GM12878 (cell line): Measurements from ENCODE around the gene ESRP2. TPM values are rescaled to one million over a fixed set of nuclear protein-coding genes. Genes with fewer than 3 reads are reported as not detected.

Experiments used
- ATAC-seq: fragments of 200-7000 bp; cut with Tn5 transposase; 3 replicates; pipeline ENCODE4 v1.9.1; 2020; ENCODE audit warnings: mild to moderate bottlenecking, moderate library complexity
- BruUV-seq: library from RNA; stranded (reverse); fragments of 400-500 nt; replicated peaks from 2 replicates; lab custom pipeline; 2021; lab: Mats Ljungman, UMichigan
- CTCF ChIA-PET: fragments of 300-600 bp; sonication (Branson Sonifier 250); formaldehyde crosslinking; extraction: SDS; loops from one replicate; lab custom pipeline; 2021; ENCODE audit warnings: inconsistent platforms; lab: Yijun Ruan, JAX
- POLR2A ChIA-PET: fragments of 350-600 bp; formaldehyde crosslinking; extraction: SDS; loops from one replicate; lab custom pipeline; 2021; ENCODE audit warnings: inconsistent platforms; lab: Charles Lee
- RAD21 ChIA-PET: fragments of 300-600 bp; sonication (Branson Sonifier 250); formaldehyde crosslinking; loops from one replicate; lab custom pipeline; 2023; ENCODE audit warnings: antibody characterized with exemption; ENCODE audit not compliant: unreplicated experiment; lab: Charles Lee
- SMC1A ChIA-PET: fragments of 300-600 bp; sonication (Branson Sonifier 250); formaldehyde crosslinking; loops from one replicate; lab custom pipeline; 2023; ENCODE audit not compliant: unreplicated experiment, uncharacterized antibody; lab: Charles Lee
- DNase-seq: peaks from one replicate; pipeline ENCODE4 v3.0.0-alpha.2; 2011; ENCODE audit warnings: low read depth, low spot score
- FAIRE-seq: peaks from 3 replicates; lab custom pipeline; 2011; peaks lifted over from hg19 to GRCh38; lab: Jason Lieb, UNC
- H2AFZ ChIP-seq: 2 replicates; pipeline ENCODE4 v1.6.0; 2011; ENCODE audit warnings: low read depth, low read length, control low read depth; ENCODE audit not compliant: control insufficient read depth
- H3K27ac ChIP-seq: 2 replicates; pipeline ENCODE4 v1.5.1; 2011; ENCODE audit warnings: control low read depth; ENCODE audit not compliant: control insufficient read depth, insufficient read depth
- H3K27me3 ChIP-seq, 2 experiments: replicated peaks in 1 of 2; 2 replicates each; pipeline versions ENCODE4 v1.6.0 to v1.6.1; 2011; ENCODE audit warnings: low read length in 1 of 2; ENCODE audit not compliant: control insufficient read depth in 2 of 2, insufficient read depth in 2 of 2
- H3K36me3 ChIP-seq, 2 experiments: 2 replicates each; pipeline ENCODE4 v1.5.1; 2011; ENCODE audit warnings: low read length in 1 of 2; ENCODE audit not compliant: control insufficient read depth in 2 of 2, insufficient read depth in 2 of 2
- H3K4me1 ChIP-seq: 2 replicates; pipeline ENCODE4 v1.6.1; 2011; ENCODE audit warnings: mild to moderate bottlenecking, low read length, moderate library complexity, mixed read lengths; ENCODE audit not compliant: control insufficient read depth, insufficient read depth
- H3K4me2 ChIP-seq: 2 replicates; pipeline ENCODE4 v1.6.0; 2011; ENCODE audit warnings: control low read depth; ENCODE audit not compliant: control insufficient read depth, insufficient read depth
- H3K4me3 ChIP-seq: fragments of 200-600 bp; sonication (generic); 2 replicates; pipeline ENCODE4 v1.5.1; 2016
- H3K79me2 ChIP-seq: 2 replicates; pipeline ENCODE4 v1.6.0; 2011; ENCODE audit warnings: low read length; ENCODE audit not compliant: control insufficient read depth, insufficient read depth
- H3K9ac ChIP-seq: 2 replicates; pipeline ENCODE4 v1.8.0; 2011; ENCODE audit warnings: low read length, control low read depth, mixed read lengths; ENCODE audit not compliant: control insufficient read depth, insufficient read depth
- H3K9me3 ChIP-seq: replicated peaks from 3 replicates; pipeline ENCODE4 v1.5.1; 2011; ENCODE audit warnings: mild to moderate bottlenecking, low read length; ENCODE audit not compliant: control insufficient read depth, insufficient read depth
- H4K20me1 ChIP-seq: 2 replicates; pipeline ENCODE4 v1.6.0; 2011; ENCODE audit not compliant: control insufficient read depth, insufficient read depth
- BCL11A ChIP-seq: IDR thresholded peaks from 2 replicates; pipeline ENCODE4 v1.6.1; 2011; ENCODE audit warnings: low read depth, low read length
- DPF2 ChIP-seq: fragments of 450-650 bp; IDR thresholded peaks from 2 replicates; pipeline ENCODE4 v1.6.1; 2017; ENCODE audit warnings: mild to moderate bottlenecking
- ETV6 ChIP-seq, 2 experiments: fragments of 450-650 bp in 1 of 2; IDR thresholded peaks in 1 of 2; conservative IDR thresholded peaks in 1 of 2; 2 replicates each; pipeline ENCODE4 v1.6.1; 2014; ENCODE audit warnings: antibody characterized with exemption in 1 of 2, borderline replicate concordance in 1 of 2, low read depth in 1 of 2, mild to moderate bottlenecking in 1 of 2, moderate library complexity in 1 of 2
- FOS ChIP-seq: IDR thresholded peaks from 3 replicates; pipeline ENCODE4 v1.6.1; 2011; ENCODE audit warnings: borderline replicate concordance; ENCODE audit not compliant: insufficient read length; ENCODE audit errors: extremely low read depth
- GATAD2B ChIP-seq: fragments of 450-650 bp; conservative IDR thresholded peaks from 2 replicates; pipeline ENCODE4 v1.6.1; 2017; ENCODE audit warnings: low read depth, mild to moderate bottlenecking, moderate library complexity
- HDAC6 ChIP-seq: fragments of 200-600 bp; sonication (generic); IDR thresholded peaks from one replicate; pipeline ENCODE4 v1.8.0; 2017; ENCODE audit warnings: antibody characterized with exemption; ENCODE audit not compliant: unreplicated experiment
- IRF4 ChIP-seq: IDR thresholded peaks from 2 replicates; pipeline ENCODE4 v1.6.1; 2011; ENCODE audit warnings: low read depth, low read length
- NR2C2 ChIP-seq: IDR thresholded peaks from 2 replicates; pipeline ENCODE4 v1.6.1; 2011; ENCODE audit warnings: borderline replicate concordance, low read depth; ENCODE audit not compliant: control insufficient read depth, insufficient read length
- NRF1 ChIP-seq: conservative IDR thresholded peaks from 2 replicates; pipeline ENCODE4 v1.6.1; 2011; ENCODE audit warnings: mild to moderate bottlenecking, low read depth, low read length, improper control_type of control experiment
- RB1 ChIP-seq: fragments of 450-650 bp; formaldehyde crosslinking; IDR thresholded peaks from 2 replicates; pipeline ENCODE4 v1.6.1; 2017; ENCODE audit warnings: mild to moderate bottlenecking, borderline replicate concordance
- RBBP5 ChIP-seq: fragments of 200-600 bp; sonication (generic); conservative IDR thresholded peaks from 2 replicates; pipeline ENCODE4 v1.6.1; 2016
- RCOR1 ChIP-seq: conservative IDR thresholded peaks from 2 replicates; pipeline ENCODE4 v1.6.1; 2012; ENCODE audit warnings: low read depth, low read length, improper control_type of control experiment
- RELA ChIP-seq: fragments of 450-650 bp; IDR thresholded peaks from 2 replicates; pipeline ENCODE4 v1.8.0; 2014; ENCODE audit warnings: borderline replicate concordance; ENCODE audit not compliant: partially characterized antibody
- RUNX3 ChIP-seq: IDR thresholded peaks from 2 replicates; pipeline ENCODE4 v1.6.1; 2012; ENCODE audit warnings: low read length, inconsistent platforms
- SPI1 ChIP-seq: IDR thresholded peaks from 2 replicates; pipeline ENCODE4 v1.6.1; 2011; ENCODE audit warnings: low read depth, mild to moderate bottlenecking, low read length, moderate library complexity, borderline replicate concordance; ENCODE audit not compliant: insufficient read depth
- SRF ChIP-seq, 2 experiments: IDR thresholded peaks; 2 replicates each; pipeline ENCODE4 v1.6.1; 2011; ENCODE audit warnings: low read depth in 2 of 2, low read length in 2 of 2, mild to moderate bottlenecking in 1 of 2, moderate library complexity in 1 of 2
- TAF1 ChIP-seq: IDR thresholded peaks from 2 replicates; pipeline ENCODE4 v1.6.1; 2011; ENCODE audit warnings: mild to moderate bottlenecking, low read depth, low read length, borderline replicate concordance
- TARDBP ChIP-seq: IDR thresholded peaks from 2 replicates; pipeline ENCODE4 v1.6.1; 2016; ENCODE audit warnings: borderline replicate concordance
- ZBED1 ChIP-seq: IDR thresholded peaks from 2 replicates; pipeline ENCODE4 v1.6.1; 2016; ENCODE audit warnings: borderline replicate concordance
- ZSCAN29 ChIP-seq: fragments of 450-650 bp; IDR thresholded peaks from 2 replicates; pipeline ENCODE4 v1.6.1; 2017; ENCODE audit warnings: mild to moderate bottlenecking, moderate library complexity
- WGBS: methylation state at CpG from one replicate; pipeline ENCODE4 v1.1.6; 2016; ENCODE audit warnings: low lambda C conversion rate; ENCODE audit not compliant: insufficient replicate concordance, insufficient coverage; ENCODE audit errors: missing lambda C conversion rate; 5-methylcytosine and 5-hydroxymethylcytosine counted together
- in situ Hi-C: fragments of 300-500 bp; cut with MboI; formaldehyde crosslinking; loops from 9 replicates; pipeline ENCODE4 v1.14.3; 2018; ENCODE audit warnings: mixed read lengths
- intact Hi-C: fragments of 100-400 bp; cut with micrococcal nuclease; formaldehyde crosslinking; loops from one replicate; pipeline ENCODE4 v1.14.2; 2022; ENCODE audit not compliant: unreplicated experiment
- polyA plus RNA-seq, 11 experiments: library from polyadenylated mRNA; depleted of rRNA in 4 of 11; unstranded in 6 of 11; stranded (reverse) in 5 of 11; fragments of >200 nt; fragmentation: Nextera tagmentation in 4 of 11; fragmentation: Illumina TruSeq in 1 of 11; extraction: Ambion mirVana in 4 of 11; extraction: Trizol in 1 of 11; gene quantifications; 1 replicate in 1 of 11; 2 replicates in 10 of 11; pipeline versions ENCODE4 v1.2.1 to v1.2.3, GENCODE V29; 2011 to 2016; ENCODE audit warnings: inconsistent platforms in 2 of 11, missing spikeins in 2 of 11, low read depth in 1 of 11
- total RNA-seq, 4 experiments: library from RNA; depleted of rRNA in 3 of 4; stranded (reverse); fragments of >200 nt in 3 of 4; fragmentation: Illumina TruSeq in 1 of 4; extraction: Trizol in 1 of 4; gene quantifications; 2 replicates each; pipeline versions ENCODE4 v1.2.1 to v1.2.3, GENCODE V29; 2013 to 2021

ESRP2 gene
- total and polyA plus RNA-seq, 10 of the 15 experiments (the other 5 are each of a cell fraction or from before 2014, with no cell fraction given), result 0.04 to 0.64 (median 0.08) TPM; not detected in 3

- WGBS, result 5% methylated on average over 5 of the region's 5 CpGs
- no peak for FAIRE-seq
- Histone ChIP-seq H2AFZ (no peak overlapping the region; the same call in 1 of the 2 replicates), H3K9ac (peak overlapping the region; percentile 56), H3K4me2 (peak overlapping the region; percentile 77), H4K20me1 (no peaks in the 10 kb centered on the region), H3K4me3 (peak overlapping the region; percentile 23; the same call in 1 of the 2 replicates), H3K36me3 (peaks cover 15% of the 10 kb centered on the region in 2 experiments), H3K79me2 (peaks cover 58% of the 10 kb centered on the region), H3K27me3 (no peaks in the 10 kb centered on the region), H3K9me3 (no peaks in the 10 kb centered on the region), H3K4me1 (peaks cover 64% of the 10 kb centered on the region), H3K27ac (peak overlapping the region; percentile 91)
- ChIA-PET POLR2A (interaction anchor here (0.6 to 11.1 kb wide), 14 partner anchors 8 to 195 kb away, joined by 3 to 177 read pairs (median 4); partner anchors contain the start of gene SLC7A6), SMC1A (interaction anchor here (0.8 to 16.5 kb wide), 11 partner anchors 8 to 188 kb away, joined by 3 to 253 read pairs (median 4); partner anchors contain the start of genes PRMT7, SLC7A6 and SLC7A6OS), CTCF (interaction anchor here (1.0 to 5.2 kb wide), 9 partner anchors 7 to 101 kb away, joined by 3 to 126 read pairs (median 6); partner anchors contain the start of genes PRMT7, SLC7A6 and SLC7A6OS), RAD21 (interaction anchor here (1.0 to 4.8 kb wide), 10 partner anchors 8 to 44 kb away, joined by 3 to 97 read pairs (median 9); partner anchors contain the start of genes PRMT7, SLC7A6 and SLC7A6OS)
- in situ Hi-C loops, result no loop called here
- no peak for TF ChIP-seq TARDBP
- TF ChIP-seq TAF1, result no peak
- 0 out of 2 replicates have a peak, but pooled peaks have one; percentile 3 for TF ChIP-seq RUNX3
- no peak for TF ChIP-seq SRF (IDR thresholded peaks at IDR 0.05; ENCODE audit: low read depth in 2 of 2, low read length in 2 of 2)
- TF ChIP-seq DPF2, result no peak
- peak; percentile 36; the same call in 1 of the 2 replicates for TF ChIP-seq SPI1
- no peak for ATAC-seq
- no peak for DNase-seq
- intact Hi-C loops, result no loop called here
- BruUV-seq, result no TSS peak
Observed at GRCh38 chr16:68283346-68283745, 47.4 kb upstream of the ESRP2 start.

- SMC1A ChIA-PET, result interaction anchor here (16.5 kb wide), 1 partner anchor 14 kb away, joined by 253 read pairs; the partner anchor contains the start of gene SLC7A6
- no peak overlapping the region for H3K9ac ChIP-seq
- H3K27ac ChIP-seq, result peak overlapping the region; percentile 91; the same call in 1 of the 2 replicates
- H3K27me3 ChIP-seq, result no peaks in the 10 kb centered on the region
- H3K36me3 ChIP-seq, result peaks cover 7 to 10% of the 10 kb centered on the region in 2 experiments
- H3K9me3 ChIP-seq, result no peaks in the 10 kb centered on the region
- RAD21 ChIA-PET, result no interaction called here
- no peak for FAIRE-seq
- in situ Hi-C loops (no loop called here), intact Hi-C loops (no loop called here)
- 70% methylated on average over 4 of the region's 4 CpGs for WGBS
- H4K20me1 ChIP-seq, result no peaks in the 10 kb centered on the region
- no peak overlapping the region for H3K4me3 ChIP-seq
- ATAC-seq, result no peak
- no TSS peak for BruUV-seq
- CTCF ChIA-PET, result interaction anchor here (5.2 kb wide), 1 partner anchor 19 kb away, joined by 126 read pairs; the partner anchor contains the start of gene SLC7A6
- H2AFZ ChIP-seq, result no peak overlapping the region
- H3K4me1 ChIP-seq, result peaks cover 52% of the 10 kb centered on the region
- peak overlapping the region; percentile 28; the same call in 1 of the 2 replicates for H3K4me2 ChIP-seq
- POLR2A ChIA-PET, result interaction anchor here (1.7 to 11.1 kb wide), 2 partner anchors 10 to 21 kb away, joined by 5 to 177 read pairs; no protein-coding TSS in a partner anchor
- DNase-seq, result no peak
- H3K79me2 ChIP-seq, result peaks cover 50% of the 10 kb centered on the region
- no peak for TF ChIP-seq RELA
- no peak for TF ChIP-seq FOS
- TF ChIP-seq GATAD2B, result no peak
- TF ChIP-seq ZBED1, result no peak
- TF ChIP-seq ZSCAN29, result no peak
- TF ChIP-seq BCL11A, result no peak
- no peak for TF ChIP-seq IRF4
- no peak for TF ChIP-seq NRF1
- TF ChIP-seq RBBP5, result no peak
- TF ChIP-seq ETV6 (conservative IDR thresholded peaks at IDR 0.05 in 1 of 2, IDR thresholded peaks at IDR 0.05 in 1 of 2; ENCODE audit: borderline replicate concordance in 1 of 2, low read depth in 1 of 2), result no peak
- no peak for TF ChIP-seq RB1
- no peak for TF ChIP-seq RUNX3
- TF ChIP-seq HDAC6, result no peak
- no peak for TF ChIP-seq RCOR1
- TF ChIP-seq NR2C2, result no peak
Observed at GRCh38 chr16:68282064-68282452, 46.1 kb upstream of the ESRP2 start.
